ENCODE measurements around the gene DDAH1.

GRCh38 chr1:85438353-85438752 is 26.6 kb downstream of the DDAH1 start:
- TF ChIP-seq CTCF (IDR thresholded peaks at IDR 0.05; ENCODE audit: insufficient read depth, low read length, poor library complexity, severe bottlenecking) (no peak), EZH2phosphoT487 (conservative IDR thresholded peaks at IDR 0.05; ENCODE audit: low read length) (no peak)

Data from SU-DHL-6 (cell line).